C4-2B (cell line): Measurements from ENCODE around the gene ZBP1.

ENCODE experiments used
- ZFX ChIP-seq: fragments of 450-650 bp; IDR thresholded peaks from 2 replicates; pipeline ENCODE4 v1.6.1; 2017
- TF ChIP-seq, protein P1 (sequence below): fragments of 450-650 bp; conservative IDR thresholded peaks from 2 replicates; pipeline ENCODE4 v1.5.1; 2017; ENCODE audit warnings: mild to moderate bottlenecking

DNA sequence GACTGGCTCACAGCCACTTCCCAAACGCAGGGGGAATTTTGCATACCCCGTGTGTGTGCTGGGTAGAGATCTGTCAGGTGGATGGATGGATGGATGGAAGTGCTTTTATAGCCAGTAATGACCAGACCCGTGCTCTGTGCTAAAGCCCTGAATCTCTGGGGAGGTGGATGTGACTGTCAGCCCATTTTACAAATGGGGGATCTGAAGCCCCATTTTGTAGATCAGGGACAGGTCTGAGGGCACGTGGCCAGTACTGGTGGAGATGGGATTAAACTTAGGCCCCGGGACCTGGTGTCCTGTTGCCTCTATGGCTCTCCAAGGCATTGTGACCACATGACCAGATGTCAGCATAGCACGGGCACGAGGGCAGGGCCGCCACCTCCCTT lies 38.2 kb upstream of the ZBP1 start:
- TF ChIP-seq, protein P1, sequence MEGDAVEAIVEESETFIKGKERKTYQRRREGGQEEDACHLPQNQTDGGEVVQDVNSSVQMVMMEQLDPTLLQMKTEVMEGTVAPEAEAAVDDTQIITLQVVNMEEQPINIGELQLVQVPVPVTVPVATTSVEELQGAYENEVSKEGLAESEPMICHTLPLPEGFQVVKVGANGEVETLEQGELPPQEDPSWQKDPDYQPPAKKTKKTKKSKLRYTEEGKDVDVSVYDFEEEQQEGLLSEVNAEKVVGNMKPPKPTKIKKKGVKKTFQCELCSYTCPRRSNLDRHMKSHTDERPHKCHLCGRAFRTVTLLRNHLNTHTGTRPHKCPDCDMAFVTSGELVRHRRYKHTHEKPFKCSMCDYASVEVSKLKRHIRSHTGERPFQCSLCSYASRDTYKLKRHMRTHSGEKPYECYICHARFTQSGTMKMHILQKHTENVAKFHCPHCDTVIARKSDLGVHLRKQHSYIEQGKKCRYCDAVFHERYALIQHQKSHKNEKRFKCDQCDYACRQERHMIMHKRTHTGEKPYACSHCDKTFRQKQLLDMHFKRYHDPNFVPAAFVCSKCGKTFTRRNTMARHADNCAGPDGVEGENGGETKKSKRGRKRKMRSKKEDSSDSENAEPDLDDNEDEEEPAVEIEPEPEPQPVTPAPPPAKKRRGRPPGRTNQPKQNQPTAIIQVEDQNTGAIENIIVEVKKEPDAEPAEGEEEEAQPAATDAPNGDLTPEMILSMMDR = no peak
- no peak for TF ChIP-seq ZFX
